ENCODE data around the gene MN1.

Gene MN1

DNA sequence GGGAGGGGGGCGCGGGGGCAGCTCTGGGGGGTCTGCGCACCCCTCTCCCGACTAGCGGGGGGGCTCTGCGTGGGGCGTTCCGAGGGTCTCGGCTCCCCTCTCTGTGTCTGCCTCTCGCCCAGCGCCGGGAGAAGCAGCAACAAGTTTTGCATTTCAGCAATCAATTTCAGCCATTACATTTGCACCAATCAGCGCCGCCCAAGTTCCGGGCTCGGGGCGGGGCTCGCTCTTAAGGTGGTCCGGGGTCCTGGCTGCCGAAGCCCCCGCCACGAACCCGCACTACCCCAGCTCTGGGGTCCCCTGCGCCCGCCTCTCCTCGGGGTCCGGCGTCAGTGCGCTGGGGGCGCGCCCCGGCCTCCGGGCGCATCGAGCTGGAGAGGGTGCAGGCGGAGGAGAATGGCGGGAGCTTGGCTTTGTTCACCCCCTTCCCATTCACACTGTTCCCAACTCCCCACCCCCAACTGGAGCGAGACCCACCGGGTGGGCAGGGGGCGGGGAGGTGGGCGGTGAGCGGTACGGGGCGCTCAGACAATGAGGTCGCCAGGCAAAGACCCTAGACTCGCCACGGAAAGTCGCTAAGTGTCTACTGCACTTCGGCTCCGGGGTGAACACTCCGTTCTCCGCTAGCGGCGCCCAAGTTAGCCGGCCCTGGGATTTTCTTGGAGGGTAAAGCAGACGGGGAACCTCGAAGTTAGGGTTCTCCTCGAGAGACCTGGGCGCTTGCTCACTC is at the start of gene MN1:
Gene MN1, minus strand, starts transcription at position 141 of the 730 bp plus-strand sequence. CDS start 1,213 bp downstream, outside the sequence.
- peak; percentile 78 for DNase-seq

DNA sequence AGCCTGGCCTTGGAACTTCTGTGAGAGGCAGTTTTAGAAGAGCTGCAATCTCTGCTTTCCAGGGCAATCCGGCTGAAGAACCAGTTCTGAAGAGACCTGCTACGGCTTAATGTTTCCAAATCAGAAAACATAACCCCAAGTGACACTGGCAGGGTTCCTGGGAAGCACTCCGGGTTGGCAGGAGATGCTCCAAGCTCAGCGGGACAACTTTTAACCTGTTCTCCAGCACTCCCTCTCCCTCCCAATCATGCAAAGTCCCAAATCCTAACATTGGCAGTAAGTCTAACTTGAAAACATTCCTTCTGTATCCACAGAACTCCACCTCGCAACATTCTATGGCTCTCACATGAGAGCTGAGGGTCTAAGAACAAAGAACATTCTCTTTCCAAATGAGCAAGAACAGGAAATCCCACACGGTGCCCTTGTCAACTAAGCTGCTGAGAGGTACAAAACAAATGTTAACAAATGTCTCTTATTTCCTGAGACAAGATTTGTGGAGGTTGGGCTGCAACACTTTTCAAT is 48.5 kb upstream of the MN1 start:
- DNase-seq: no peak

DNA sequence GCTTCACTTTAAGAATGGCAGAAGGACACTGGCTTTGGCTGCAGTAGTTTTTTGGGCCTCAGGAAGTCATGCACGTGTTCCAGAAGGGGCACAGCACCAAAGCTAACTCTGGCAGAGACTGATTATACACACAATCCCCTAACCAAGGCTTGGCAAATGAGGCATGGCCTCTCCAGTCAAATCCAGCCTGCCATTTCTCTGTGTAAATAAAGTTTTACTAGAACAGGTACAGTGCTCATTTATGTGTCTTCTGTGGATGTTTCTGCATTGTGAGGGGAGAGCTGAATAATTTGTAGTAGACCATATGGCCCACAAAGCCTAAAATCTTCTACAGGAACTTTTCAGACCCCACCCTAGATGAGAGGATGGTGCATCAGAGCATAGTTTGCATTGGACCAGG is 46.4 kb upstream of the MN1 start:
- no peak for DNase-seq

DNA sequence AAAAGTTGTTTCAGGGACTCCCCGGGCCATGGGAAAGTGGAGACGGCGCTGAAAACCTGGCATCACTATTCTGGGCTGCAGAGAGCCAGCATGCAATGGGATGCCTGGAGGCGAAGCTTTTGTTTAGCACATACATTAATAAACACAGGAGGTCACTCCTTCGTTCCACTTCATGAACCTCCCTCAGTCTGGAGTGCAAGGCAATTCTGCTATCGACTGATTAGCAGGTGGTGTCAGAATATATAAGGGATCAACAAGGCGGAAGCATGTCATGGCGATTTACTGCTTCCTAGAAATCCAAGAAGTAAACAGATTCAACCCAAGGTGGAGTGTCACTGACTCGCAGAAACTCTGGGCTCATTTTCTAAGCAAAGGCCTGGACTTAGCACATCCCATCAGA is 45.4 kb upstream of the MN1 start:
- DNase-seq: no peak

DNA sequence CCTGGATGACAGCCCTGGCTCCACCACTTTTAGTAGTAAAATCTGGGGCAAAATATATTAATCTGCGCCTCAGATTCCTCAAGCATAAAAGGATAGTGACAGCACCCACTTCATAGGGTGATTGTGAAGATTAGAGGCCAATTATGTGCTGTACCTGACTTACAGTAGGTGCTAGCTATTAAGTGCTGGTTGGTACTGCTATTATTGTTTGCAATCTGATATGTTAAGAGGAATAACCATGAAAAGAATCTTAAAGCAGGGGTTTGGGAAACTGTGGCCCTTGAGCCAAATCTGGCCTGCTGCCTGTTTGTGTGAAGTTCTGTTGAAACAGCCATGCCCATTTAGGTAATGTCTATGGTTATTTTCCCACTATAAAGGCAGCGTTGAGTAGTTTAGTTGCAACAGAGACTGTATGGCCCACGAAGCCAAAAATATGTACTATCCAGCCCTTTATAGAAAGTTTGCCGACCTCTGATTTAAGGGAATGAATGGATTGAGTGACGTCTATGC is 44.7 kb upstream of the MN1 start:
- no peak for DNase-seq

DNA sequence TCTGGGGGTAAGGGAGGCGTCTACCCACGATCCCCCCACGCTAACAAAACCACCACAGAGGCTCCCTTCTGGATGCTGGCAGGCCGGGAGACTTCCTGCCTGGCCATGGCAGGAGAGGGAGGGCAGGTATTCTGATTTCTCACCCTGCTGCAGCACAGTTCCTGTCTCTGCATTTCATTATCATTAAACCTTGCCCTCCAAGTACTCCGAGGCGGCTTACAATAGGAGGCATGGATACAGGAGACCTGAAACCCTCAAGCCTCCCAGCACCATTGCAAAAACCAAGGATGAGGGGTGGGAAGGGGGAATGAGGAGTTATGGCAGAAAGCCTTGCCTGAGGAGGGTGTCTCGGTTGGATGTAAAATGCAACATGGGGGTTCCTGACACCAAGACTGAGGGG is 44.1 kb upstream of the MN1 start:
- no peak for DNase-seq

DNA sequence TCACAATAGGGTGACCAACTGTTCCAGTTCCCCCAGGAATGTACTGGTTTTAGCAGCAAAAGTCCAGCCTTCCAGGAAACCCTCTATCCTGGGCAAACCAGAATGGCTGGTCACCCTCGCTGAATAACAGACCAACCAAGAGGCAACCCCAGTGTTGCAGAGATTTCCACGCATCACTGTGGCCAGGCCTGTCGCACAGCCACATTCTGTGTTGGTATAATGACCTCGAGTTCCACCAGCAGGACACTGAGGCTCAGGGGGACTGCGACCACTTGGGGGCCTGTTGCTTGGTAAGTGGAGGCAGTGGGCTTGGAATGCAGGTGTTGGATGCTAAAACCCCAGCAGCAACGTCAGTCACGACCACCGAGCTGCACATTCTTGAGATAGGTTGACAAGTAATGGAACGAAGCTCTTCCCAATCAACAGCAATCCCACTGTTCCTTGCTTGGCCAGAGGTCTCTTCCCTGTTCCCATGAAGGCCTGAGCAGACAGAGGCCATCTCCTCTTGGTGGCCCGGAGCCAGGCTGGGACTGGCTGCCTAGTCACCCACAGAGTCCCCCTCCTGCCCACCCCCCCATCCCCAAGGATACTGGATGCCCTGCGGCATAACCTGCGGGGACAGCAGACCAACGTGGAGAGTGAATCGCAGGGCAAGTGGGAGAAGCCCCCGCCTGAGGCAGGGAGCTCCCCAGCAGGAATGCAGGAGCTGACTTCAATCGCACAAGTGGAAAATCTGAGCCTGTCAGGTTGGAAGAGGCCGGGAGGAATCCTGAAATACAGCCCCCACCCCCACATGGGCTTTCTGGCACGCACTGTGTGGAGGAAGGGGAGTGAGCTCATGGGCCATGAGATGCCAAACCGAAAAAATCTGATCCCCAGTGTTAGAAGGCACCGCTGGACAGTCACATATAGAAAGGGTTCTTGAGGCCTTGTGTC is 43.4 kb upstream of the MN1 start:
- no peak for DNase-seq

DNA sequence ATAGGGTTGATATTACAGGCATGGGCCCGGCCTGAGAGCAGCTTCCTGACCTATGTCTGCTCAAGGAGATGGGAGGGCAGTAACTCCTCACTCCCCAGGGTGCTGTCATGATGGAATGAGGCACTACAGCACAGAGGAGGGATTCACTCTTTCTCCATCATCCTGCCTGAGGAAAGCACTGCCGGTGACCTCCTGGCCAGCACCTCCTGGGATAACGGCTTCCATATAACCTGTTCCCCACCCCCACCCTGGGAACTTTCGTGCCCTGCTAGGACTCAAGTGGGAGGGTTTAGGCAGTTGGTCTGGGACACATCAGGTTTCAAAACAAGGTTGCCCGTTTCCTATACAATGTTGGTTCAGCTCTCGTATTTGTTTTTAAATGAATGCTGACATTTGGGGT is 42.7 kb upstream of the MN1 start:
- no peak for DNase-seq

DNA sequence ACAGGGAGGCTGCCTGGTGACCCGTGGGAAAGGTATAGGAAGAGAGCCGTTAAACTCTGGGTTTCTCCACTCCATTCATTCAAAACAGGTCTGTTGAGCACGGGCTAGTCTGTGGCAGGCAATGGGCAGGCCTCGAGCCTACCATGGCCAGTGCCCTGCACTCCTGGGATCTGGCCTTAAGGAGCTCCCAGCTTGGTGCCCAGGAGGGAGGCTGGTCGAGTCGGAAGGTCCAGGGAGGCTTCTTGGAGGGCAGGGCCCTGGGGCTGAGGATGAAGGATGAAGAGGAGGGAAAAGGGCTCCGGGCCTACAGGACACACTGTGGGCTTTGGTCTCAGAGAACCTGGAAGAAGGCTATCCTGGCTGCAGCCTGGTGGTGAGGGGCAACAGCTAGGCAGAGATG is 41.9 kb upstream of the MN1 start:
- DNase-seq: no peak

DNA sequence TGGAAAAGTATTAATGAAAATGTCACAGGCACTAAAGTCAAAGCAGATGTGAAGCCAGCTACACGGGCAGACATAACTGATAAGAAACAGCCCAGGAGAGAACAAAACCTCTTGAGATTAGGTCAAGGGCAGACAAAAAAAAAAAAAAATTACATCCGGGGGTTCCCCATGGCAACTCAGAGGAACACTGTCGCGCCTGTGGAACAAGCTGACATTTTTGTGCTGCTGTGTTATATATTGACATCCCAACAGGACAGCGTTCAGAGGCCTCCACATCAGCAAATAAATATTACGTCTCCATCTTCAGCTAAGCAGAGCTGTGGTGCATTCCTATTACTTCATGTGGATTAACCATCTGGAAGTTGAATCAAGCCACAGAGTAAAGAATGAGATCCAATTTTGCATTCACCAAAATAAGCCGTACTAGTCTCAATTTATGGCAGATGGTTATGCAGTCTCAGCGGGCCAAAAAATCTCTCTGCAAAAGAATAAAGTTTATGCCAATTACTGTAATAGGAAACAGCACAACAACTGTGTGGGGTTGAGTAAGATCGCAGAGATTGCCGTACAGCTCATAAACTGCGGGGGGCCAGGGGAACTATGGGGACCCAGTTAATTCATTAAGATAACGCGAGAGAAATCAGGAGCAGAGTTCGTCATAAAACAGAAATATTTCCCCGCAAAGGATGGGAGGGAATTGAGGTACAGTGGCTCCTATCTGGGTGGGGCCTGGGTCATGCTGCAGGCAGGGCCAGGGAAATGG is 41.3 kb upstream of the MN1 start:
- DNase-seq: peak; percentile 59

DNA sequence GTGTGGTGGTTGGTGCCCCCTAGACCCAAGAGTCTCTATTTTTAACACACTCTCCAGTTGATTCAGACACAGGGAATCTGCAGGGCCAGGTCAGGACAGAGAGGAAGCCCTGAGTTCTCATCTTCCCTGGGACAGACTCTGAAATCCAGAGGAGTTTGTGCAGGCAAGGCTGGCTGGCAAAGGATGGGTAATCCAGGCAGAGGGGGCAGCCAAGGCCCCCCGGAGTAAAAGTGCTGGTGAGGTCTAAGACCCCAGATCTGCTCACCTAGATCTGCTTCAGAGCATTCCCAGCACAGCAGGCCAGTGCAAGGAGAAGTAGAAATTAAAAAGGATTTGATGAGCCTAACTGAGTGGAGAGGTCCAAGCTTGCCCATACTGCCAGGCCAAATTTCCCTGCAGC is 40.6 kb upstream of the MN1 start:
- DNase-seq: no peak

DNA sequence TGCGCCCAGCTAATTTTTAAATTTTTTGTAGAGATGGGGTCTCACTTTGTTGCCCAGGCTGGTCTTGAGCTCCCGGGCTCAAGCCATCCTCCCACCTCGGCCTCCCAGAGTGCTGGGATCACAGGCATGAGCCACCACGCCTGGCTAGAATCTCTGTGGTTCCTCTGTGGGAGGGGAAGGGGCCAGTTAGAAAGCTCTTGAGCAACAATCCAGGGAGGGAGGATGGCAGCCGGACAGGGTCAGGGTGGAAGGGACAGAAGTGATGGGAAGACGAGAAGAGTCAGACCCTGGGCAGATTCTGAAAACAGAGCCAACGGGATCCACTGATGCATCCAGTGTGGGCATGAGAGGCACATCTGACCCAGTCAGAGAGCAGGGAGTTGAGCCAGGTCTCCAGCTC is 38.9 kb upstream of the MN1 start:
- DNase-seq: no peak

DNA sequence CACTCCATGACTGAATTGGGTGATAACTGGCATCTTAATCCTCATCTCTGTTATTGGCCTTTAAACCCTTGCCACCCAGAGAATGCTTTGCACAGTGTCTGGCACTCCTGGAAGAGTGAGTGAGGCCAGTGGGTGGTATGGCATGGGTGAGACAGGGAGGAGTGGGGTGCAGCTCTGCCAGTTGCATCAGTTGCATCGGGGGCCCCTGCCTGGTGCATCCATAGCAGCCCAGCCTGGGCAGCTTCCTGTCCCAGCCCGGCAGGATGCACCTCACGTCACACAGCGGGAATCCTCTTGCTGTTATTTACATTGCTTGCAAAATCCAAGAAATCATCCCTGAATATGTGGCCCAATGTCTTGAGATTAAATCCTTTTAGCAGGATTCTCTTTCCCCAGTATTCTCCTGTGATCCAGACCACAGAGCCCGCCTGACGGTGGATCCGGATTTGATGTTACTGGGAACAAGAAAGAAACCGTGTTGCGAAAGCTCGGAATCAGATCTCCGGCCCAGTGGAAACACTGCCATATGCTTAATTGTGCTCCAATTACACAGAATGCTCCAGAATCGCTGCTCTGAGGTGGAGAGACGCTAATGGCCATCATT is 37.6 kb upstream of the MN1 start:
- DNase-seq: no peak

DNA sequence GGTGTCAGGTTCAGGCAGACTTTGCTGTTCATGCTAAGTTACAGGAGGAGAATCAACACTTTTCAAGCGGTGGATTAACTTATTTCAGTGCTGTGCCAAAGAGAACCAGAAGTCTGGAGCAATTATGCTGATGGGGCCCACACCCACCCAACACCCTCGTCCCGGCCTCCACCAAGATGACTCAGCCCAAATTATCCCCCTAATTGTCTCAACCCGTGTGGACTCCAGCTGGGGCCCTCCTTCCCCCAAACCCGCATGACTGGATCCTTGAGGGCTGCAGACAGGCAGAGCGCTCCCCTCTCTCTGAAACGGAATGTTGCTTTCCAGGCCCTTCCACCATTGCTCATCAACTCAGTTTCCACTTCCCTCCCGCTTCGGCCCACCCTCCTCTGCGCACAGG is 34.6 kb upstream of the MN1 start:
- no peak for DNase-seq

DNA sequence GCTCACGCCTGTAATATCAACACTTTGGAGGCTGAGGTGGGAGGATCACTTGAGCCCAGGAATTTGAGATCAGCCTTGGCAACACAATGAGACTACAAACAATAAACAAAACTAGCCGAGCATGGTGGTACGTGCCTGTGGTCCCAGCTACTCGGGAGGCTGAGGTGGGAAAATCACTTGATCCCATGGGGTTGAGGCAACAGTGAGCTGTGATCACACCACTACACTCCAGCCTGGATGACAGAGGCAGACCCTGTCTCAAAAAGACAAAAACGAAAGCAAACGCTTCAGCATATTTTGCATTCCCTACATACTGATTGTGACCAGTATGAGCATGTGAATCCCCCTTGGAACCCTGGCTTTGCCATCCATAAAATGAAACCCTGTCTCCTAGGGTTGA is 33.9 kb upstream of the MN1 start:
- no peak for DNase-seq

DNA sequence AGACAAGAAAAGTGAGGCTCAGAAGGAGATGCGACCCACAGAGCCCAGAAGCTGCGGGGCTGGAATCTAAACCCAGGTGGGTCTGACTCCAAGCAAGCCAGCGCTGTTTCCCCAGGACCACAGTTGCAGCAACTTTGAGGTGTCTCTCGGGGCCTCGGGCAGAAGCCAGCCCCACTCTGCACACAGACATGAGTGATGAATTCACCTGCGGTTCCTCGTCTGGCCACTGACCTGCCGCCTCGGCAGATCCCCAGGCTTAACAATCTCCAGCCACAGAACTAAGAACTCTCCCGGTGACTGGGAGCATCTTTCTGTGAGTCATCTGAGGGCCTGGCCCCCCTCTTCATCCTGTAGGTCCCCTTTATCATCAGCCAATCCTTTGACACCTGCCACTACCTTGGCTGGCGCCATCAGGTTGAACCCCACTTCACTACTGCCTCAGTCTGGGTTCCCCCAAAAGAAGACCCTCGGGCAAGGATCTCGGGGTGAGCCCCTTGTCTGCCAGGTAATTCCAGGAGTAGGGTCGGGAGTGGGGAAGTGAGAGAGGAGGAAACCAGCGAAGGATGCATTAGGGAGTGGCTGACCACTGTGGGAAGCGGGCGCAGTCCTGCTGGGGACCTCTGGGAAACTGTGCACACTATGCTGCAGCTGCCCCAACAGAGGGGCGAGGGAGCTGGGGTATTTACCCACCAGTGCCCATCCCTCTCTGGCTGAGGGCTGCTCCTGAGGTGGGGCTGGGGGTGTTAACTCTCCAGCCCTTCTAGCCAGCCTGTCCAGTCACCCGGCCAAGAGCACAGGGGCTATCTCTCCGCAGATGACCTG is 33.0 kb upstream of the MN1 start:
- DNase-seq: no peak

DNA sequence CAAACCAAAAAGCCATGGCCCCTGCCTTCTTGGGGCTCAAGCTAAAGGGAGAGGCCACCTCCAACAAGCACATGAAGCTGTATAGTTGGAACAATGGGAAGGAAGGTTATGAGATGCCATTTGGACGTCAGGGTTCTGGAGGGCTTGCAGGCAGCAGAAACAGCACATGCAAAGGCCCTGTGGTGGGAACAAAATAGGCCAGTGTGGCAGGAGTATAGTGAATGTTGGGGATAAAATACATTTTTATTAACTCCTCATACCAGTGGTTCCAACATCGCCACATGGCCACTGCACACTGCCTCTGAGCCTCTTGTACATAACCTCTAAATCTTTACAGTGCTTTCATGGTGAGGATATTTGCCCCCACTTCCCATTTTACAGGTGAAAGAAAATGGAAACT is 32.2 kb upstream of the MN1 start:
- DNase-seq: no peak

DNA sequence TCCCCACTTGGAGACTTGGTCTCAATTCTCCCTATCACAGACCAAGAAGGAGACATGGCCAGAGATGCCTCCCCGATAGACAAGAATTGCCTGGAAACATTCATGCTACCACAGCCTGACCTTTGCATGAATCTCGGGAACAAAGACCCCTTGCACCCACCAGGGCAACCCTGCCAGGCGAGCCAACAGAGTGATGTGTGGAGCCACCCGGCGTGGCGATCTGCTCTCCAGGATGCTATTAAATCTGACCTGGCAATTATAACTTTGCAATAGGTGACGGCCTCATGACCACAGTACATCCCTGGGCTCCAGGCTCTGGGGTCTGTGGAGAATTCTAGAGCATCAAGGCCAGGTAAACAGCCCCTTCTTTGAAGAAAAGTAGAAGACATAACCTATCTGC is 31.1 kb upstream of the MN1 start:
- DNase-seq: no peak

DNA sequence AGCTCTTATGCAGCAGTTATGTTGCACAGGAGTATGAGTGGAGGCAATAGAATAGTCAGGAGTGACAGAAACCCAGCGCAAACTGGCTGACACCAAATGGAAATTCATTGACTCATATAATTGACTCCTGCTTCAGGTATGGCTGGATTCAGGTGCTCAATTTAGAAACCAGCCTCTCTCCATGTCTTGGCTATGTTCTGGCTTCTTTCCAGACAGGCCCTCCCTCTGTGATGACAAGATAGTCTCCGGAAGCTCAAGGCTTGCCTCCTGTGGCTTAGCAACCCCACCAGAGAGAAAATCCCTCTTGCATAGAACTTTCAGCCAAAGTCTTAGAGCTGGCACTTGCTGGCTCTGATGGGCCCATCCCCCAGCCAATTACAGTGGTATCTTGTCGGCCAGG is 28.1 kb upstream of the MN1 start:
- no peak for DNase-seq

DNA sequence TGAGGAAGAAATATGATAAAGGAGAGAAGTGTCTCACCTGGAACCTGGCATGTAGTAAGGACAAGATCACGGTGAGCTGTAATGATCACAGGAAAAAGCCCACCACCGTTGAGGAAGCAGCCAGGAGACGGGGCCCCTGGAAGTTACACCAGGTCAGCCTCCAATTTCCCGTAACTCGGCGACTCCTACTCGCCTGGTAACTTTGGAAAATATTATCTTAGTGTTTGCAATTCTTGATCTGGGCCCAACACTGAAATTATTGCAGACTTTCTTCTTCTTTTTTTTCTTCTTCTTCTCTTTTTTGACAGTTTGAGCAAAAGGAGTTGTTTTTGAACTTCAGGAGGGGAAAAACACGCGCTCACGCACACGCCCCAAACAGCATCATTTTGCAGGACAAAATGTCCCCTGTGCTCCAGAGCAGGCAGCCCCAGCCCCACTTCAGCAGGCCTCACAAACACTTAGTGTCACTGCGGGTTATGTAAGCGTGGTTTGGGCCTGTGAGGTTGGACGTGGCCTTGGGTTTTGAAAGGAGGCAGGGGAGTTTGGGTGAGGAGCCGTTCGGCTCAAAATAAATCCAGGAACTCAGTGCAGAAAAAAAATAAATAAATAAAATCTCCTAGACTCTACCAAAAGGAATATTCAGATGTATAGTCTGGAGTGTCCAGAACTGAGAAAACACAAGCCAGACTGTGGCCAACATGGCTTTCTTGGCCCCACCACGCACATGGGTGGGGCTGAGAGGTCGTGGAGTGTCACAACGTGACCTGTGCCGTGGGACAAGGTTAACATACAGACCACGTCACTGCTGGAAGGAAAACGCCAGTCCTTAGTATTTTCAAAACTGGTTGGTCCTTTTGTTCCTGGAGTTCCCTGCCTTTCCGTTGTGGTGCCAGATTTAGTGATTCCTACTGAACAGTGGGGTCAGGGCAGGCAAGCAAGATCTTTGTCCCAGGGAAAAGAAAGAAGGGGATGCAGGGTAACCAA is 26.3 kb upstream of the MN1 start:
- no peak for DNase-seq
